Measurements from ENCODE around the gene COL5A1. TPM values are rescaled to one million over a fixed set of nuclear protein-coding genes. Genes with fewer than 3 reads are reported as not detected.

Gene COL5A1
- total and polyA plus RNA-seq, 2 experiments from 2014 or later = 2.5 to 13.1 TPM

GRCh38 chr9:134832471-134832870 is 190.9 kb downstream of the COL5A1 start:
- H3K4me3 ChIP-seq = no peak overlapping the region
- H3F3A ChIP-seq (replicated peaks; ENCODE audit: low read depth) = no peaks in the 10 kb centered on the region
- H3K27me3 ChIP-seq (ENCODE audit: insufficient read depth) = no peaks in the 10 kb centered on the region
- no peak overlapping the region for H3K4me3 Mint-ChIP-seq
- H2AFZ ChIP-seq = no peak overlapping the region
- TF ChIP-seq JUNB (IDR thresholded peaks at IDR 0.05; ENCODE audit: unreplicated experiment) = no peak
- TF ChIP-seq ZNF114 (CRISPR knock-in tag; IDR thresholded peaks at IDR 0.05) = no peak
- TF ChIP-seq ZNF331 (CRISPR knock-in tag; IDR thresholded peaks at IDR 0.05; ENCODE audit: low read depth) = no peak
- TF ChIP-seq EZH2phosphoT487 (IDR thresholded peaks at IDR 0.05; ENCODE audit: unreplicated experiment) = no peak
- no peak for TF ChIP-seq EZH2 (IDR thresholded peaks at IDR 0.05; ENCODE audit: low read depth, unreplicated experiment)
- no peak for TF ChIP-seq REST (IDR thresholded peaks at IDR 0.05; ENCODE audit: unreplicated experiment)
- no peak for TF ChIP-seq STAT1 (IDR thresholded peaks at IDR 0.05; ENCODE audit: unreplicated experiment)
- TF ChIP-seq CREB1 (CRISPR knock-in tag; IDR thresholded peaks at IDR 0.05; ENCODE audit: low read depth) = no peak
- no peak for TF ChIP-seq ZNF462 (CRISPR knock-in tag; IDR thresholded peaks at IDR 0.05)
- no peak for TF ChIP-seq ETS1 (IDR thresholded peaks at IDR 0.05)
- TF ChIP-seq POLR2AphosphoS5 (IDR thresholded peaks at IDR 0.05; ENCODE audit: low read depth) = no peak
- no peak for TF ChIP-seq CTCF (conservative IDR thresholded peaks at IDR 0.05; ENCODE audit: low read depth in 2 of 2)
- no peak for TF ChIP-seq NANOG (IDR thresholded peaks at IDR 0.05; ENCODE audit: borderline replicate concordance)
- H3K36me3 ChIP-seq (ENCODE audit: insufficient read depth) = no peaks in the 10 kb centered on the region
- H3K4me1 ChIP-seq (ENCODE audit: insufficient read depth) = no peaks in the 10 kb centered on the region
- no peaks in the 10 kb centered on the region for H3K36me3 Mint-ChIP-seq (ENCODE audit: low read depth)
- H3K27me3 Mint-ChIP-seq (ENCODE audit: insufficient read depth, low read depth, poor library complexity) = peaks cover 7% of the 10 kb centered on the region
- H3K4me2 ChIP-seq = no peak overlapping the region
- H3K27ac ChIP-seq (ENCODE audit: low read depth) = no peak overlapping the region
- H4K20me1 ChIP-seq (replicated peaks; ENCODE audit: insufficient read depth) = no peaks in the 10 kb centered on the region
- H3K9me3 Mint-ChIP-seq = no peaks in the 10 kb centered on the region
- no peak for DNase-seq (ENCODE audit: low spot score)
- H3K4me1 Mint-ChIP-seq = no peaks in the 10 kb centered on the region
- no peak for ATAC-seq
- H3K79me2 ChIP-seq (replicated peaks; ENCODE audit: insufficient read depth) = no peaks in the 10 kb centered on the region
- H3K9me2 ChIP-seq (ENCODE audit: insufficient read depth) = no peaks in the 10 kb centered on the region
- no peak overlapping the region for H3K27ac Mint-ChIP-seq

Data from GM23338 (cell line).